Measurements from ENCODE around the gene OVCH2.
"Not testable (repeated sequence)": the region's sequence is repeated elsewhere in the genome, so short reads cannot be mapped to it uniquely, and the experiment has no call there.

The OVCH2 gene

GRCh38 chr11:7672276-7672959 is 33.9 kb downstream of the OVCH2 start:
- DNase-seq (ENCODE audit: low read depth in 2 of 2, low spot score in 1 of 2) = no peak

DNA sequence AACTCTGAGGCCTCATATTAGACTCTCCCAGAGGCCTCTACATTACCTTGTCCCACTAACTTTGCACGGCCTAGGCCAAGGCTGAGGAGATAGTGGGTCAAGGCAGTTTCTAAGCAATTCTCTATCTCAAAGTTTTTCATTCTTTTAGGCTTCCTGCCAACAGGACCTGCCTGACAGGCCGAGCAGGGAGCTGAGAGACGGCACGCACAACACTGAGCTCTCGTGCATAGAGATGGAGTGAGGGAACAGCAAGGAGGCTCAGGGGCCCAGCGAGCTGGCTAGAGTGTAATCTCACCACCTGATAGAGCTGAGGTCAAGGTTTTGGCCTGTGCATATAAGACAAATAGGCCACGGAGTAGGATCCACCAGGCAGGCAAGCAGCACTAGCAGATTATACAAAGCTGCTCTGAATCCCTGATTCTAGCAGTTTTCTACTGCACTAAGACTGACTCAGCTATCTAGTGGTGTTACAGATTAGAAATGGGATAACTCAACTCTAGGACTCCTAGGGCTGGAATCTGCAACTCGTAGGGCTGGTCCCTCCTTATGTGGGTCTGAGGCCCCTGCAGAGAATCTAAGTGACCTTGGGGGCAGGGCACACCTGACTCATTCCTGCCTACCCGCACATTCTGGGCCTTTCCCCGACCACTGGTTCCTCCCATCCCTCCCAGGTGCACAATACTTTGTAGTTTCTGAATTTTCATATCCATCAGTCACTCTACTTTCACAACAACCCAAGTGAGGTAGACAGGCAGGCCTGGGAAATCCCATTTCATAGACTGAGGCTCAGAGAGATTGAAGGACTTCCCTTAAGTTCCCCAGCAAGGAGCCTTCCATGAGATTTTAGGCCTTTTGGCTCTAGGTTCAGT is 34.7 kb downstream of the OVCH2 start:
- no peak for DNase-seq (ENCODE audit: low read depth in 2 of 2, low spot score in 1 of 2)

DNA sequence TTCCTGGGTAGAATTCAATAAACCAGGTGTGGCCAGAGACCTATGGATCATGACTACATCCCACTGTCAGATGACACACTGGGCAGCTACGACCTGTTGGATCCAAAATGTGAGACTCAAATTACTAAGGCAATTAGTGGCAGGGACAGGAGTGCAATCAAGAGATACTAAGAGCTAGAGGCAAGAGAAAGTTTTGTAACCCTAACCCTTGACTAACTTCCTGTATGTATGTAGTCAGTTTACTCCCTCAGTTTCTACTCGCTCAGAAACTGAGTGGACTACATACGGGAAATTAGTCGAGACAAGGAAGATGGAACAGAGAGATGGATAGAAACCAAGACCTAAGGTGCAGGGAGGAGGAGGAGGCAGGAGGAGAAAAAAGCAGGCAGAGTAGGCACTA is 35.6 kb downstream of the OVCH2 start:
- no peak for DNase-seq (ENCODE audit: low read depth in 2 of 2, low spot score in 1 of 2)

GRCh38 chr11:7668911-7669310 is 37.4 kb downstream of the OVCH2 start:
- DNase-seq (ENCODE audit: low read depth in 2 of 2, low spot score in 1 of 2) = no peak

DNA sequence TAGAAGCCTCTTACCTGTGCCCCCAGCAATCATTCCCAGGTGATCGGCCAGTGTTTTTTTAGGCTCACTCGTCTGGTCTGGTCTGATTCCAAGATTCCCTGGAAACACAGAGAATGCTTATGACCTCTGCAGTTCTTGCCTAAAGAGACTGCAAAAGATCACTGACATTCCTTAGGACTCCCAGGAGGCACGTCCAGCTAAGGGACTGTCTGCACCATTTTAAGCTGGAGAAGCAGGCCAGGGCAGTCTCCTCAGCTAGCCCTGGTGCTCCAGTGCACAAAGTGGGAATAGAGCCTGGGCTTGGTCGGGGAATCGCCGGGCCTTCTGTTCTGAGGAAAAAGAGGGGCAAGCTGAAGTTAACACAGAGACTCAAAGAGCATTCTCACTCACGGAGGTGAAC is 37.8 kb downstream of the OVCH2 start:
- DNase-seq (ENCODE audit: low read depth in 2 of 2, low spot score in 1 of 2) = no peak

GRCh38 chr11:7667460-7667859 is 38.8 kb downstream of the OVCH2 start:
- DNase-seq (ENCODE audit: low read depth in 2 of 2, low spot score in 1 of 2) = no peak

GRCh38 chr11:7666292-7666866 is 39.9 kb downstream of the OVCH2 start:
- no peak for DNase-seq (ENCODE audit: low read depth in 2 of 2, low spot score in 1 of 2)

DNA sequence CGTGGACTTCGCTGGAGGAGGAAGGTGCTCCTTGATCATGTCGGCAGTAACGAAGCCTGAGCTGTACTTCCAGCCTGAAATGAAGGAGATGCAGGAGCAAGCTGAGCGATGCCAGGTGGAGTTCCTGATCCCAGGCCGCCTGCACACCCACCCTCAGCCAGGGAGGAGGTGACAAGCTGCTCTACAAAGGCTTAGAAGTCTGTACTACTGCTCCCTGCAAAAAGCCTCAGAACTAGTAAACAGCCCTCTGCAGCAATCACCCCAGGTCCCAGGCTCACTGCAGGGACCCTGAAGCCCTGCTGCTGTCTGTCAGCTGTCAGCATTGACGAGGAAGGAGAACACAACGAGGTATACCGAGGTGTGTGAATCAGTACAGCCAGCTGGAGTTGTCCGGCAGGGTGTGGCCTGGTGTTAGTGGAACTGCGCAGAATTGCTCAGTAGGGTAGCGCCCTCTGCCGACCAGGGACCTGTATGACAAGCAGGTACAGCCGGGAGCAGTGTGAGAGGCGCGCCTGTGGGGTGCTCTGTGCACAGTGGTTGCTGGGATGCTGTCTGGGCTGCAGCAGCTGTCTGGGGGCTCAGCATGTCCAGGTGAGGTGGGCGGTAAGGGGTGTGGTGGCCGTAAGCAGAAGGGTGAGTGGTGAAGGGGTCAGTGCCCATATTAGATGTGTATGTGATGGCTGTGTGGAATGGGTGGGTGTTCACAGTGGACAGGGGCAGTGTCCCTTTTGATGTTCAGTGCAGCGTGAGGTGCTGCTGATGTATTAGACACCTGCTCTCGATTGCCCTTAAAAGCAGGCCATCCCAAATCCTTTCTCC is 40.6 kb downstream of the OVCH2 start:
- peak; percentile 18 to 43 for DNase-seq (ENCODE audit: low read depth in 2 of 2, low spot score in 1 of 2)

DNA sequence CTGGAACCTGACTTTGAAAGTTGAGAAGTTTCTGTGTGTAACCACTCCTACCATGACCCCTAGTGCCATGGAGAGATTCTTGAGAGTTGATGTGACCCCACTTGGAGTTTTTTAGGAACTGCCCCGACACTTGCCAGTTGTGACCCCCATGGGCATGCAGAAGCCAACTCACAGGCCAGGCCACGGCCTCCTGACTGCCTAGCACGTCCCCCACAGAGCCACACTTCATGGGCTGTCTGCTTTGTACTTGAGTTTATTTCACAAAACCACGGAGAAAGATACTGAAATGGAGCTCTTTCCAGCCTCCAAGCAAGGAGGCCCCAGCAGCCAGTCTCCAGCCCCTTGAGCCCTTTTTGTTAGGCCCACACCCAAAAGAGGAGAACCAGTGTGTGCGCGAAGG is 41.4 kb downstream of the OVCH2 start:
- DNase-seq (ENCODE audit: low read depth in 2 of 2, low spot score in 1 of 2) = no peak

DNA sequence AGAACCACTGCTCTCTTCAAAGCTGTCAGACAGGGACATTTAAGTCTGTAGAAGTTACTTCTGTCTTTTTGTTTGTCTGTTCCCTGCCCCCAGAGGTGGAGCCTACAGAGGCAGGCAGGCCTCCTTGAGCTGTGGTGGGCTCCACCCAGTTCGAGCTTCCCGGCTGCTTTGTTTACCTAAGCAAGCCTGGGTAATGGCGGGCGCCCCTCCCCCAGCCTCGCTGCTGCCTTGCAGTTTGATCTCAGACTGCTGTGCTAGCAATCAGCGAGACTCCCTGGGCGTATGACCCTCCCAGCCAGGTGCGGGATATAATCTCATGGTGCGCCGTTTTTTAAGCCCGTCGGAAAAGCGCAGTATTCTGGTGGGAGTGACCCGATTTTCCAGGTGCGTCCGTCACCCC is 42.7 kb downstream of the OVCH2 start:
- not testable (repeated sequence) for DNase-seq (ENCODE audit: low read depth in 2 of 2, low spot score in 1 of 2)

DNA sequence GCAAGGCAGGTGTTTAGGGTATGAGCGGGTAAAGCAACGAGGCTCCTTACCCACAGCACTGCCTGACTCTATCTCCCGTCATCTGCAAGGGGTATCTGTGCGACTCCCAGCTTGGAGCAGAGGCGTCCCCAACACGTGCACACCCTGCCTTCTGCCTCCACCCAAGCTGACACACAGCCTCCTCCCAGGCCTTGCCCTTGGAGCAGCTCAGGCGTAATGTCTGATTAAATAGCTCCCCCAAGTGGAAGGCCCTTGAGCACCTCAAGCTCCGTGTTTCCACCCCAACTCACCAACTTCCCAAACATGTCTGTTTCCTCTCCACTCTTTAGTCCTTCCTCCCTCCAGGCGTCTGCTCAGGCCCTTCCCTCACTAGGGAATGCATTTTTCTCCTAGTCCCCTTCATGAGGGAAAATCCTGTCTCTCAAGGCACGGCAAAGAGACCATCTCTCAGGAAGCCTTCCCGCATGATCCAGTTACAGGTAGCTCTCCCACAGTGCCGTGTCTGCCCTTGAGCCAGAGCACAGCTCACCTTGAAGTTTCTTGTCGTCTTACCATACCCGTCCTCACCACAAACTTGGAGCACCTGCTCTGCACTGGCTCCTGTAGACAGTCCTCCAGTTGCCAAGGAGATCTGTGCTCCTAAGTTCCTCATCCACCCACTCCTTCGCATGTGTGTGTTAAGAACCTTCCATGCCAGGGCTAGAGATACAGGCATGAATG is 48.8 kb downstream of the OVCH2 start:
- DNase-seq (ENCODE audit: low read depth in 2 of 2, low spot score in 1 of 2) = no peak

GRCh38 chr11:7656704-7657103 is 49.6 kb downstream of the OVCH2 start:
- DNase-seq (ENCODE audit: low read depth in 2 of 2, low spot score in 1 of 2) = no peak

- DNase-seq (ENCODE audit: low read depth in 2 of 2, low spot score in 1 of 2) = no peak
Observed at GRCh38 chr11:7655253-7656217, 50.7 kb downstream of the OVCH2 start.

- DNase-seq (ENCODE audit: low read depth in 2 of 2, low spot score in 1 of 2) = no peak
Observed at GRCh38 chr11:7654195-7654705, 52.0 kb downstream of the OVCH2 start.

DNA sequence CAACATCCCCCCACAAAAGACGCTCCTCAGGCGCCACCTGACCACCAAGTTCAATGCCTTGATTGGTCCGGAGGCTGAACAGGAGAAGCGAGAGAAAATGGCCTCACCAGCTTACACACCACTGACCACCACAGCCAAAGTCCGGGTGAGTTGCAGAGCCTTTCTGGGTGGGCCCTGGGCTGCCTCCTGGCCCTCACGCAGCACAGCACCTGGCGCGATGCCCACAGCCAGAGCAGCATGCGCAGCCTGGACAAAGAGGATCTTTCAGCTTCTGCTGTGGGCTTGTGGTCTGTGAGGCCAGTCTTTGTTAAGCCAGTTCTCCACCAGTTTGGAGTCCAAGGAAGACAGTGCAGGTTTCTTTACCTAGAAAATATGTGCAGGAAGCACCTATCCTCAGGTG is 54.6 kb downstream of the OVCH2 start:
- DNase-seq (ENCODE audit: low read depth in 2 of 2, low spot score in 1 of 2) = no peak

- no peak for DNase-seq (ENCODE audit: low read depth in 2 of 2, low spot score in 1 of 2)
Observed at GRCh38 chr11:7651140-7651551, 55.1 kb downstream of the OVCH2 start.

- DNase-seq (ENCODE audit: low read depth in 2 of 2, low spot score in 1 of 2) = no peak
Observed at GRCh38 chr11:7648264-7648663, 58.0 kb downstream of the OVCH2 start.

- no peak for DNase-seq (ENCODE audit: low read depth in 2 of 2, low spot score in 1 of 2)
Observed at GRCh38 chr11:7646866-7647265, 59.4 kb downstream of the OVCH2 start.

DNA sequence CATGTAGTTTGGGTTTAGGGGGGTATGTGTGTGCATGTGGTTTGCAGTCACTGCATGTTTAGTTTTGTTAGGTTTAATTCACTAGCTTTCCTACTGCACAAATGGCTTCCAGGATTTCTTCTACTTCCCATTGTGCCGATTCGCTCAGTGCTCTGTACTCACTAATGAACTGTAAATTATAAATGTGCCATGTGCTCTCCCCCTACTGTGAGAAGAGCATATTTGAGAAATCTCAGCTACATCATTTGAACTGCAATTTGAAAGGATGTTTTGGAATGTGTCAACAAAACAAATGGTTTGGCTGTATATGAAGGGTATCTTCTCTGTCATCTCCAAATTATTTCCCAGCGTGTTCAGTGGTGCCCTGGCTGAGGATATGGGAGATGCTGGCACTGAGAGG is 61.1 kb downstream of the OVCH2 start:
- no peak for DNase-seq (ENCODE audit: low read depth in 2 of 2, low spot score in 1 of 2)
